B cell (primary cell): Measurements from ENCODE around the gene TET3. TPM values are rescaled to one million over a fixed set of nuclear protein-coding genes. Genes with fewer than 3 reads are reported as not detected.

Experiments used
- ATAC-seq: fragments of 200-7000 bp; cut with Tn5 transposase; one replicate; pipeline ENCODE4 v1.10.0; 2021; ENCODE audit warnings: low read depth, mild to moderate bottlenecking, moderate number of reproducible peaks, moderate library complexity
- CTCF ChIA-PET: fragments of 350-600 bp; sonication (Branson Sonifier 250); formaldehyde crosslinking; loops from one replicate; lab custom pipeline; 2021; ENCODE audit warnings: antibody characterized with exemption, inconsistent platforms; lab: Charles Lee
- POLR2A ChIA-PET: fragments of 350-600 bp; sonication (Branson Sonifier 250); formaldehyde crosslinking; loops from one replicate; lab custom pipeline; 2021; ENCODE audit warnings: antibody characterized with exemption; lab: Charles Lee
- DNase-seq: peaks from one replicate; pipeline ENCODE4 v3.0.0; 2013
- H2AFZ ChIP-seq: 2 replicates; pipeline ENCODE4 v1.6.1; 2012; ENCODE audit warnings: mild to moderate bottlenecking, low read depth, low read length; ENCODE audit not compliant: insufficient read depth, poor library complexity, severe bottlenecking
- H3K27ac ChIP-seq, 2 donors: 1 replicate in 1 of 2; 2 replicates in 1 of 2; pipeline ENCODE4 v1.5.1; 2012 to 2013; ENCODE audit warnings: low read length in 2 of 2, mild to moderate bottlenecking in 2 of 2, moderate library complexity in 1 of 2
- H3K27me3 ChIP-seq, 4 experiments: fragments of 200-600 bp in 1 of 4; sonication (generic) in 1 of 4; replicated peaks in 1 of 4; 1 replicate in 2 of 4; 2 replicates in 2 of 4; pipeline versions ENCODE4 v1.6.1 to v1.7.0; 2013 to 2016; ENCODE audit warnings: low read length in 3 of 4, mild to moderate bottlenecking in 2 of 4, mixed read lengths in 1 of 4, moderate library complexity in 1 of 4; ENCODE audit not compliant: insufficient read depth in 4 of 4, control insufficient read depth in 3 of 4; ENCODE audit errors: control extremely low read depth in 1 of 4
- H3K36me3 ChIP-seq, 2 experiments: replicated peaks in 1 of 2; 1 replicate in 1 of 2; 2 replicates in 1 of 2; pipeline versions ENCODE4 v1.6.1 to v1.7.1; 2013; ENCODE audit warnings: low read length in 1 of 2; ENCODE audit not compliant: insufficient read depth in 2 of 2, control insufficient read depth in 1 of 2; ENCODE audit errors: control extremely low read depth in 1 of 2, extremely low read depth in 1 of 2
- H3K4me1 ChIP-seq, 2 donors: fragments of 200-600 bp in 1 of 2; sonication (generic) in 1 of 2; 1 replicate in 1 of 2; 2 replicates in 1 of 2; pipeline versions ENCODE4 v1.5.1 to v1.6.1; 2013 to 2017; ENCODE audit warnings: low read length in 2 of 2; ENCODE audit not compliant: control insufficient read depth in 2 of 2, insufficient read depth in 2 of 2
- H3K4me2 ChIP-seq: replicated peaks from 2 replicates; pipeline ENCODE3; 2012; ENCODE audit warnings: mild to moderate bottlenecking, low read depth, low read length; ENCODE audit not compliant: poor library complexity, severe bottlenecking
- H3K4me3 ChIP-seq, 5 experiments: fragments of 200-600 bp in 1 of 5; sonication (generic) in 1 of 5; 1 replicate in 3 of 5; 2 replicates in 2 of 5; pipeline versions ENCODE4 v1.5.1 to v1.7.0; 2011 to 2016; ENCODE audit warnings: low read length in 4 of 5, mild to moderate bottlenecking in 4 of 5, low read depth in 2 of 5, control low read depth in 1 of 5, moderate library complexity in 1 of 5; ENCODE audit not compliant: insufficient read depth in 1 of 5; ENCODE audit errors: control extremely low read depth in 1 of 5, extremely low read depth in 1 of 5
- H3K79me2 ChIP-seq: fragments of 200-600 bp; sonication (generic); one replicate; pipeline ENCODE4 v1.6.0; 2016; ENCODE audit warnings: low read length; ENCODE audit not compliant: control insufficient read depth, insufficient read depth
- H3K9ac ChIP-seq: fragments of 200-600 bp; sonication (generic); 2 replicates; pipeline ENCODE4 v1.6.1; 2017; ENCODE audit warnings: mild to moderate bottlenecking, low read length, moderate library complexity
- H3K9me3 ChIP-seq, 3 donors: one replicate each; pipeline versions ENCODE4 v1.6.1 to v1.7.1; 2013; ENCODE audit warnings: low read length in 2 of 3; ENCODE audit not compliant: control insufficient read depth in 2 of 3, insufficient read depth in 1 of 3; ENCODE audit errors: control extremely low read depth in 1 of 3
- H4K20me1 ChIP-seq: 2 replicates; pipeline ENCODE4 v1.6.0; 2012; ENCODE audit warnings: mild to moderate bottlenecking, low read length; ENCODE audit not compliant: insufficient read depth, control insufficient read depth, poor library complexity, severe bottlenecking
- H3K27ac Mint-ChIP-seq: one replicate; pipeline ENCODE4 v1.8.0; 2021; ENCODE audit warnings: mixed read lengths
- H3K27me3 Mint-ChIP-seq: one replicate; pipeline ENCODE4 v1.8.0; 2021; ENCODE audit warnings: mixed read lengths
- H3K4me1 Mint-ChIP-seq: one replicate; pipeline ENCODE4 v1.8.0; 2021; ENCODE audit warnings: mixed read lengths
- H3K4me3 Mint-ChIP-seq: one replicate; pipeline ENCODE4 v1.8.0; 2021; ENCODE audit warnings: mixed read lengths
- H3K9me3 Mint-ChIP-seq: one replicate; pipeline ENCODE4 v1.8.0; 2022; ENCODE audit warnings: mixed read lengths; ENCODE audit not compliant: insufficient read depth
- EZH2 ChIP-seq: IDR thresholded peaks from 2 replicates; pipeline ENCODE4 v1.6.1; 2012; ENCODE audit warnings: borderline replicate concordance, low read depth, mild to moderate bottlenecking, moderate library complexity, low read length; ENCODE audit not compliant: insufficient read depth, poor library complexity, severe bottlenecking
- WGBS: methylation state at CpG from one replicate; pipeline ENCODE4 v1.1.5; 2013; ENCODE audit warnings: missing lambda C conversion rate; ENCODE audit not compliant: insufficient coverage; 5-methylcytosine and 5-hydroxymethylcytosine counted together
- intact Hi-C: fragments of 100-400 bp; cut with micrococcal nuclease; formaldehyde crosslinking; loops from one replicate; pipeline ENCODE4 v1.10.0; 2022
- polyA plus RNA-seq: library from polyadenylated mRNA; depleted of rRNA; stranded (reverse); fragments of >200 nt; gene quantifications from 2 replicates; pipeline ENCODE4 v1.2.3, GENCODE V29; 2012
- total RNA-seq, 2 donors: library from RNA; stranded (reverse); fragments of 120-200 nt in 1 of 2; gene quantifications; 1 replicate in 1 of 2; 2 replicates in 1 of 2; pipeline versions ENCODE4 v1.2.3 to v1.2.4, GENCODE V29; 2013 to 2022
- TF ChIP-seq, protein P1 (sequence below): fragments of 200-600 bp; IDR thresholded peaks from one replicate; pipeline ENCODE4 v1.8.0; 2022; ENCODE audit warnings: antibody characterized with exemption, mild to moderate bottlenecking

The TET3 gene
- total and polyA plus RNA-seq, 2 donors (not counting 1 experiment from before 2014, with no cell fraction given), result 4.7 to 43.9 TPM

DNA sequence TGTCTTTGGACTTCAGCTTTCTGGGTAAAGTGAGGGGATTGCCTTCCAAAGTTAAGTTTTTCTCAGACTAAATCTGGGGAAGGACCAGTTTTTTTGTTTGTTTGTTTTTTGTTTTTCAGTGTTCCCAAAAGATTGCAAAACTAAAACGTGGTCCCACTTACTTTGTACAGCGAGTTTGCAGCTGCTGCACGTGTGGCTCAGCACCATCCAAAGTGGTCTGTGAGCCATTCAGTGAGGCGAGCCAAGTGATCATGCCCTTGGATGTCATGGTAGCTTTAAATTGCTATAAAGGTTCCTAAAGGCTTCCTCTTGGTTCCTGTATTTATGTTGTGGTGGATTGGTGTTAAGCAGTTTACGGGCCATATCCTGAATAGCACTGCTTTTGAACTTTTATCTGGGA is 23.0 kb downstream of the TET3 start:
- DNase-seq, result no peak
- Histone ChIP-seq H3K4me2 (no peak overlapping the region), H3K9me3 (no peaks in the 10 kb centered on the region), H3K4me1 (peaks cover 5 to 6% of the 10 kb centered on the region in 2 donors), H3K4me3 (no peak overlapping the region), H3K9ac (no peak overlapping the region), H3K27ac (no peak overlapping the region), H3K36me3 (peaks cover 2 to 16% of the 10 kb centered on the region in 2 experiments), H4K20me1 (peaks cover 87% of the 10 kb centered on the region), H3K27me3 (no peaks in the 10 kb centered on the region), H3K79me2 (peaks cover 98% of the 10 kb centered on the region), H2AFZ (no peak overlapping the region)
- Mint-ChIP-seq H3K9me3 (no peaks in the 10 kb centered on the region), H3K27me3 (no peaks in the 10 kb centered on the region), H3K4me3 (no peak overlapping the region), H3K4me1 (peaks cover 34% of the 10 kb centered on the region), H3K27ac (no peak overlapping the region)
- ATAC-seq, result no peak
- ChIA-PET CTCF (no interaction called here), POLR2A (no interaction called here)
- WGBS, result 98% methylated on average over 4 of the region's 5 CpGs
- intact Hi-C loops, result no loop called here
- no peak for TF ChIP-seq EZH2
- TF ChIP-seq, protein P1, sequence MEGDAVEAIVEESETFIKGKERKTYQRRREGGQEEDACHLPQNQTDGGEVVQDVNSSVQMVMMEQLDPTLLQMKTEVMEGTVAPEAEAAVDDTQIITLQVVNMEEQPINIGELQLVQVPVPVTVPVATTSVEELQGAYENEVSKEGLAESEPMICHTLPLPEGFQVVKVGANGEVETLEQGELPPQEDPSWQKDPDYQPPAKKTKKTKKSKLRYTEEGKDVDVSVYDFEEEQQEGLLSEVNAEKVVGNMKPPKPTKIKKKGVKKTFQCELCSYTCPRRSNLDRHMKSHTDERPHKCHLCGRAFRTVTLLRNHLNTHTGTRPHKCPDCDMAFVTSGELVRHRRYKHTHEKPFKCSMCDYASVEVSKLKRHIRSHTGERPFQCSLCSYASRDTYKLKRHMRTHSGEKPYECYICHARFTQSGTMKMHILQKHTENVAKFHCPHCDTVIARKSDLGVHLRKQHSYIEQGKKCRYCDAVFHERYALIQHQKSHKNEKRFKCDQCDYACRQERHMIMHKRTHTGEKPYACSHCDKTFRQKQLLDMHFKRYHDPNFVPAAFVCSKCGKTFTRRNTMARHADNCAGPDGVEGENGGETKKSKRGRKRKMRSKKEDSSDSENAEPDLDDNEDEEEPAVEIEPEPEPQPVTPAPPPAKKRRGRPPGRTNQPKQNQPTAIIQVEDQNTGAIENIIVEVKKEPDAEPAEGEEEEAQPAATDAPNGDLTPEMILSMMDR, result no peak

DNA sequence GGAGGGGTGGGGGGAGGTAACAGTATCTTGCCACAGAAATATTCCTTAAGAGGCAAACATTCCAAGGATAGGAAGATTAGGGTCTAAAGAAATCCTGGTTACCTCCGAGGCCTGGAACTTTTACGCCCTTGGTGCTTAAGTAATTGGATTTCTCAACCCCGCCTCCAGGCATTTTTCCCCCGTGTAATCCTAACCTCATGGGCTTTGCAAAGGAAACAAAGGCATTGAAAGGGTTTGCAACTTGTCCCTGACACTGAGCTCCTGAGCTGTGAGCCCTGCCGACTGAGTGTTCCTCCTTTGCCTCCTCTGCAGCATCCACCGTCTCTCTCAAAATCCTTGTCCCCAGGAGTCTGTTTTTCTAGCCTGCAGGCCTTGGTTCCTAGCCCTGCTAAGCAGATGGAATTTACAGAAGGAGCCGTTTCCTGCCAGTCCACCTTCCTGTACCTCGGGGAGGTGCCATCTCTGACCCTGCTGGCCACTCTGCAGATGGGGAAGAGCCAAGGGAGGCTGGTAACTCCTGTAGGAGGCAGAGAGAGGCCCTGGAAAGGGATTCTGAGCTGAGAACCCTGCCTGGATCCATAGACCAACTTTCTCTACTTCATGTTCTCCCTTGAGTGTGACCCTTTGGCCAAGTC is 24.2 kb downstream of the TET3 start:
- WGBS, result 91% methylated on average over 8 of the region's 8 CpGs
- ATAC-seq (no peak), DNase-seq (no peak)
- H3K4me1 ChIP-seq, result no peaks in the 10 kb centered on the region
- Mint-ChIP-seq H3K9me3 (no peaks in the 10 kb centered on the region), H3K4me3 (no peak overlapping the region), H3K27me3 (no peaks in the 10 kb centered on the region), H3K27ac (no peak overlapping the region), H3K4me1 (peaks cover 26% of the 10 kb centered on the region)
- H3K36me3 ChIP-seq, result peaks cover 2 to 16% of the 10 kb centered on the region in 2 experiments
- peaks cover 80% of the 10 kb centered on the region for H4K20me1 ChIP-seq
- intact Hi-C loops, result no loop called here
- H2AFZ ChIP-seq, result no peak overlapping the region
- no peak overlapping the region for H3K27ac ChIP-seq
- ChIA-PET CTCF (interaction anchor here (0.6 kb wide), 1 partner anchor 104 kb away, joined by 3 read pairs; no protein-coding TSS in a partner anchor), POLR2A (no interaction called here)
- TF ChIP-seq, protein P1, result no peak
- no peak for TF ChIP-seq EZH2
- H3K9me3 ChIP-seq, result no peaks in the 10 kb centered on the region
- H3K79me2 ChIP-seq, result peaks cover 98% of the 10 kb centered on the region
- H3K4me2 ChIP-seq, result no peak overlapping the region
- H3K9ac ChIP-seq, result no peak overlapping the region
- no peak overlapping the region for H3K4me3 ChIP-seq
- no peaks in the 10 kb centered on the region for H3K27me3 ChIP-seq
